ENCODE data around the gene SDF4. TPM values are rescaled to one million over a fixed set of nuclear protein-coding genes. Genes with fewer than 3 reads are reported as not detected.

SDF4 gene, protein sequence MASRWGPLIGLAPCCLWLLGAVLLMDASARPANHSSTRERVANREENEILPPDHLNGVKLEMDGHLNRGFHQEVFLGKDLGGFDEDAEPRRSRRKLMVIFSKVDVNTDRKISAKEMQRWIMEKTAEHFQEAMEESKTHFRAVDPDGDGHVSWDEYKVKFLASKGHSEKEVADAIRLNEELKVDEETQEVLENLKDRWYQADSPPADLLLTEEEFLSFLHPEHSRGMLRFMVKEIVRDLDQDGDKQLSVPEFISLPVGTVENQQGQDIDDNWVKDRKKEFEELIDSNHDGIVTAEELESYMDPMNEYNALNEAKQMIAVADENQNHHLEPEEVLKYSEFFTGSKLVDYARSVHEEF
- 100 to 1,000 TPM; 176 to 211 (median 184) TPM for total RNA-seq
- 80.2 TPM for total RNA-seq (2013)

DNA sequence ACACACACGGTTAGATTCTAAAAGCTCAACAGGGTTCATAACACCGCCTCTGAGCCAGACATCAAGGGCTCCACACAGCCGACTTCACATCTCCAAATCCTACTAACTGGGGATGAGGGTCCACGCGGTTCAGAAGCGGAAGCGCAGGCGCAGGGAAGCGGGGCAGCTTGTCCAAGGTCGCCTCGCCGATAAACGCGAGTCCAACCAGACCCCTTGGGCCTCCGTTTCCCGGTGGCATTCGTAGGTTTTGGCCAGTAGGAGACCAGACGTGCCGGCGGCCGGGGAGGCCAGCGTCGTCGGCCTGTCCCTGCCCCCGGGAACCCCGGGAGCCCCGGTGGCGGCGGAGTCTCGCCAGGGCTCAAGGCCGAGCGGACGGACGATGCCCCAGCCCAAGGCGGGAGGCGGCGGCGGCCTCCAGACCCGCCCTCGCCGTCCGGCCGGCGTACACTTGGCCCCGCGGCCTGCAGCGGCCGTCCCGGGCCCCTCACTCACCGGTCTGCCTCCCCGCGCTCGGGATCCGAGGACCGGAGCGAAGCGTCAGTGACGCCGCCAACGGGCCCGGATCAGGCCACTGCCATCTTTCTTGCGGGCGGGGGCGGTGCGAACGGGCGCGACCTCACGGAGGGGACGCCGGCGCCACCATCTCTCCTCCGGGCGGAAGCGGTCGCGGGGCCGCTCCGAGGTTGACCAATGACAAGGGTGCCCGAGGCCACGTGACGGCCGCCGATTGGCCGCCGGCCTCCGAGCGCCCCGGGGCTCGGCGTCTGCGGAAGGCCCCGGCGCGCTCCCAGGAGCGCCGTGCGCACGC is at the start of gene SDF4:
TSS of gene SDF4 (minus strand) at position 602 of the 808 bp plus-strand sequence. CDS start 3,229 bp downstream, outside the sequence.
- no peaks in the 10 kb centered on the region for H3K27me3 Mint-ChIP-seq (ENCODE audit: low read depth in 2 of 2)
- H3K27ac Mint-ChIP-seq = peak within 1 kb of the TSS; percentile 82 to 88
- H3K4me3 ChIP-seq (ENCODE audit: low read length) = peak within 1 kb of the TSS; percentile 89
- DNase-seq = peak; percentile 96 to 98
- under 1% methylated on average over 99 of the region's 99 CpGs for WGBS (ENCODE audit: insufficient coverage)
- H3K4me1 Mint-ChIP-seq = peaks cover 28 to 29% of the 10 kb centered on the region in 2 donors
- peak; percentile 91 to 97 (median 94) for ATAC-seq
- H3K4me3 Mint-ChIP-seq = peak within 1 kb of the TSS; percentile 95
- intact Hi-C loops (cut with micrococcal nuclease) = loop anchor here (2.0 kb wide), 1 partner anchor 17 kb away; the partner anchor contains the start of gene TNFRSF4
- H3K9me3 ChIP-seq (ENCODE audit: control insufficient read depth, insufficient read depth, low read length) = no peaks in the 10 kb centered on the region
- no peaks in the 10 kb centered on the region for H3K27me3 ChIP-seq (ENCODE audit: control insufficient read depth, insufficient read depth, low read length)
- H3K9me3 Mint-ChIP-seq = no peaks in the 10 kb centered on the region
- peaks cover 46% of the 10 kb centered on the region for H3K4me1 ChIP-seq (ENCODE audit: control insufficient read depth, insufficient read depth, low read length)
- no peaks in the 10 kb centered on the region for H3K36me3 Mint-ChIP-seq
- TF ChIP-seq, protein P1, sequence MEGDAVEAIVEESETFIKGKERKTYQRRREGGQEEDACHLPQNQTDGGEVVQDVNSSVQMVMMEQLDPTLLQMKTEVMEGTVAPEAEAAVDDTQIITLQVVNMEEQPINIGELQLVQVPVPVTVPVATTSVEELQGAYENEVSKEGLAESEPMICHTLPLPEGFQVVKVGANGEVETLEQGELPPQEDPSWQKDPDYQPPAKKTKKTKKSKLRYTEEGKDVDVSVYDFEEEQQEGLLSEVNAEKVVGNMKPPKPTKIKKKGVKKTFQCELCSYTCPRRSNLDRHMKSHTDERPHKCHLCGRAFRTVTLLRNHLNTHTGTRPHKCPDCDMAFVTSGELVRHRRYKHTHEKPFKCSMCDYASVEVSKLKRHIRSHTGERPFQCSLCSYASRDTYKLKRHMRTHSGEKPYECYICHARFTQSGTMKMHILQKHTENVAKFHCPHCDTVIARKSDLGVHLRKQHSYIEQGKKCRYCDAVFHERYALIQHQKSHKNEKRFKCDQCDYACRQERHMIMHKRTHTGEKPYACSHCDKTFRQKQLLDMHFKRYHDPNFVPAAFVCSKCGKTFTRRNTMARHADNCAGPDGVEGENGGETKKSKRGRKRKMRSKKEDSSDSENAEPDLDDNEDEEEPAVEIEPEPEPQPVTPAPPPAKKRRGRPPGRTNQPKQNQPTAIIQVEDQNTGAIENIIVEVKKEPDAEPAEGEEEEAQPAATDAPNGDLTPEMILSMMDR (IDR thresholded peaks at IDR 0.05) = no peak
- H3K36me3 ChIP-seq (ENCODE audit: control insufficient read depth, insufficient read depth, low read length) = peaks cover 30% of the 10 kb centered on the region
- peak within 1 kb of the TSS; percentile 76 for H3K27ac ChIP-seq (ENCODE audit: low read length)

DNA sequence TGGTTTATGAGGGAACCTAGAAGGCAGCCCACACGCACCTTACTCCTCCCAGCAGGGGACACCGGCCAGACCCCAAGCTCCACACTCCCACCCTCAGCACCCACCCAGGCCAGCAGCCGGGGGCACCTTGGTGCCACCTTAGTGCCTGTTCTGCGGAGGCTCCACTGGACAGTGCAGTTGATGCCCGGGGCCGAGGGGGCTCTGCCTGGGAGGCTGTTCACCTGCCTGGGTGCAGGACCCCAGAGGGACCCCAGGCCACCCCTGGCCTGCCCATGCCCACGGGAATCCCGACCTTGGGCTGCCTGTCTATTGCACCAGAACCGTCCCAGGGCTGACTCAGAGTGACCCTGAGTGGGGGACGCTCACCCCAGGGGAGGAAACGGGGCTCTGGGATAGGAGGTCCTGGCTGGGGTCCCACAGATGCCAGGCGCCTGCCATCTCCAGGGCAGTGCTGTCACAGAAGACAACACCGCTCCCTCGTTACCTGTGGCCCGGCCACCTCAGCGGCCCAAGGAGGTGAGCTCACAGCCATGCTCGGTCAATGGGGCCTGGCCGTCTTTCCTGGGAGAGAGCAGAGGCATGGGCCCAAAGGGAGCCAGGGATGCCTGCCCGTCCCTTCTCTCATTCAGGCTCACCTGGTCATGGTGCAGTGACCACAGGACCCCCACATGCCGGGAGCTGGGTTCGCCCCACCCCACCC is 49.1 kb upstream of the SDF4 start:
- no peaks in the 10 kb centered on the region for H3K9me3 Mint-ChIP-seq
- H3K36me3 Mint-ChIP-seq = no peaks in the 10 kb centered on the region
- 88% methylated on average over 21 of the region's 21 CpGs for WGBS (ENCODE audit: insufficient coverage)
- peaks cover 3% of the 10 kb centered on the region for H3K4me1 ChIP-seq (ENCODE audit: control insufficient read depth, insufficient read depth, low read length)
- no peaks in the 10 kb centered on the region for H3K27me3 Mint-ChIP-seq (ENCODE audit: low read depth in 2 of 2)
- no peaks in the 10 kb centered on the region for H3K36me3 ChIP-seq (ENCODE audit: control insufficient read depth, insufficient read depth, low read length)
- no peaks in the 10 kb centered on the region for H3K4me1 Mint-ChIP-seq
- H3K9me3 ChIP-seq (ENCODE audit: control insufficient read depth, insufficient read depth, low read length) = no peaks in the 10 kb centered on the region
- intact Hi-C loops (cut with micrococcal nuclease) = no loop called here
- H3K27ac Mint-ChIP-seq = no peak overlapping the region
- ATAC-seq = no peak
- H3K27me3 ChIP-seq (ENCODE audit: control insufficient read depth, insufficient read depth, low read length) = no peaks in the 10 kb centered on the region
- no peak overlapping the region for H3K27ac ChIP-seq (ENCODE audit: low read length)
- no peak for DNase-seq
- TF ChIP-seq, protein P1 (IDR thresholded peaks at IDR 0.05) = no peak
- no peak overlapping the region for H3K4me3 ChIP-seq (ENCODE audit: low read length)
- no peak overlapping the region for H3K4me3 Mint-ChIP-seq

DNA sequence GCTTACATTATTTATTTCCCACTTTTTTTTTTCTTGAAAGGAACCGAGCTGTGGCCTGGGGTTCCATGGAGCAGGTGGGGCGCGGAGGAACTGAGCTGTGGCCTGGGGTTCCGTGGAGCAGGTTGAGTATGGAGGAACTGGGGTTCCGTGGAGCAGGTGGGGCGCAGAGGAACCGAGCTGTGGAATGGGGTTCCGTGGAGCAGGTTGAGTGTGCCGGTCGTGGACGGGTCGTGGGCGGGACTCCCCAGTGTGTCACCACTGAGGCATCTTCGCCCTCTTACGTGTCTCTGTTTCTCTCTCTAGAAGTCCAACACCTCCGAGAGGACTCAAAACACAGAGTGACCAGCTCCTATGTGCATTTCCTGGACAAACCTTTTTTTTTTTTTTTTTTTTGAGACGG is 47.2 kb upstream of the SDF4 start:
- Mint-ChIP-seq H3K27ac (no peak overlapping the region), H3K36me3 (no peaks in the 10 kb centered on the region), H3K9me3 (no peaks in the 10 kb centered on the region), H3K4me3 (no peak overlapping the region), H3K27me3 (ENCODE audit: low read depth in 2 of 2) (no peaks in the 10 kb centered on the region), H3K4me1 (no peaks in the 10 kb centered on the region)
- H3K36me3 ChIP-seq (ENCODE audit: control insufficient read depth, insufficient read depth, low read length) = no peaks in the 10 kb centered on the region
- no peak overlapping the region for H3K4me3 ChIP-seq (ENCODE audit: low read length)
- intact Hi-C loops (cut with micrococcal nuclease) = no loop called here
- ATAC-seq = no peak
- TF ChIP-seq, protein P1 (IDR thresholded peaks at IDR 0.05) = no peak
- H3K27ac ChIP-seq (ENCODE audit: low read length) = no peak overlapping the region
- DNase-seq = no peak
- 91% methylated on average over 16 of the region's 17 CpGs for WGBS (ENCODE audit: insufficient coverage)
- H3K9me3 ChIP-seq (ENCODE audit: control insufficient read depth, insufficient read depth, low read length) = no peaks in the 10 kb centered on the region
- peaks cover 12% of the 10 kb centered on the region for H3K4me1 ChIP-seq (ENCODE audit: control insufficient read depth, insufficient read depth, low read length)
- no peaks in the 10 kb centered on the region for H3K27me3 ChIP-seq (ENCODE audit: control insufficient read depth, insufficient read depth, low read length)

Measured in natural killer cell (primary cell).